Esophagus muscularis mucosa (tissue), 4 donors: ENCODE measurements around the gene IRAG1.

Experiments
- CTCF ChIP-seq, 3 experiments: fragments of 200-600 bp in 2 of 3; fragments of 450-650 bp in 1 of 3; sonication (generic) in 2 of 3; IDR thresholded peaks; one replicate each; pipeline ENCODE4 v1.5.1; 2017 to 2019; ENCODE audit warnings: antibody characterized with exemption in 3 of 3, mild to moderate bottlenecking in 2 of 3, moderate library complexity in 1 of 3
- EP300 ChIP-seq: sonication (generic); formaldehyde crosslinking; IDR thresholded peaks from one replicate; pipeline ENCODE4 v1.6.1; 2017; ENCODE audit warnings: antibody characterized with exemption
- POLR2A ChIP-seq: fragments of 450-650 bp; IDR thresholded peaks from one replicate; pipeline ENCODE4 v1.6.1; 2017; ENCODE audit warnings: antibody characterized with exemption, moderate library complexity, mild to moderate bottlenecking, low read depth
- POLR2AphosphoS5 ChIP-seq, 2 donors: sonication (generic); formaldehyde crosslinking; IDR thresholded peaks; one replicate each; pipeline ENCODE4 v1.6.1; 2017; ENCODE audit warnings: antibody characterized with exemption in 2 of 2

- TF ChIP-seq CTCF (IDR thresholded peaks at IDR 0.05), result no peak
- TF ChIP-seq POLR2A, result no peak
- peak; percentile 41 to 50 for TF ChIP-seq POLR2AphosphoS5 (IDR thresholded peaks at IDR 0.05)
- no peak for TF ChIP-seq EP300
Measured at GRCh38 chr11:10674440-10674855, 19.1 kb downstream of the IRAG1 start.
